ENCODE measurements around the gene ACTG2. TPM values are rescaled to one million over a fixed set of nuclear protein-coding genes. Genes with fewer than 3 reads are reported as not detected.

Gene ACTG2
- total RNA-seq, 1 donor from 2014 or later = 3.9 TPM

- intact Hi-C loops (cut with DNase I) = no loop called here
- no peak for DNase-seq (ENCODE audit: low spot score)
These were observed 60.0 kb downstream of the ACTG2 start for GRCh38 chr2:73952499-73953446.

DNA sequence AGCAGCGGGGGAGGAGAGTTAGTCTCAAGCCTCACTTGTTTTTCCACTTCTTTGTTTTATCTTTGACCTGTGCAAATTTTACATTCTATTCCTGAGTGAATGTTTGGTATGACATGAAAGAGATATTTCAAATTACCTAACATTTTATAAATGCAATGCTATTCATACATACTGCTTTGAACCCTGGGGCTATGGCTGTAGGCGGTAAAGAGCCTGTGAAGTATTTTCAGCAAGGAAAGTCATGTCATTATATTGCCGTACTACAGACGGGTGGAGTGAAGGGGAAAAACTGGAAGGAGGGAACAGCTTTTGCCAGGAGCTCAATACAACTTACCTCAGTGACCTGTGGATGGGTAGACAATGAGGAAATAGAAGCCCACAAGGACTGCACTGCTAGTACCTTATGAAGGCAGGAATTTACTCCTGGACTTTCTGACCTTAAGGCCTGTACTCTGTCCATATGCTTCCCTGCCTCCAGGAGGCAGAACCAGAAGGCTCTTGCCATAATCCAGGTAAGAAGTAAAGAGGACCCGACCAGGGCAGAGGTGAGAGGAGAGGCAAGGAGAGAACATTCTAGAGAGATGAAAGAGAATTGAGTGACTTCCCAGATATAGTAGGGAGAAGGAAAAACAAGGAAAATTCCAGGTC lies 63.5 kb downstream of the ACTG2 start:
- DNase-seq (ENCODE audit: low spot score) = no peak
- intact Hi-C loops (cut with DNase I) = no loop called here

GRCh38 chr2:73961274-73961673 lies 68.5 kb downstream of the ACTG2 start:
- intact Hi-C loops (cut with DNase I) = no loop called here
- no peak for DNase-seq (ENCODE audit: low spot score)

DNA sequence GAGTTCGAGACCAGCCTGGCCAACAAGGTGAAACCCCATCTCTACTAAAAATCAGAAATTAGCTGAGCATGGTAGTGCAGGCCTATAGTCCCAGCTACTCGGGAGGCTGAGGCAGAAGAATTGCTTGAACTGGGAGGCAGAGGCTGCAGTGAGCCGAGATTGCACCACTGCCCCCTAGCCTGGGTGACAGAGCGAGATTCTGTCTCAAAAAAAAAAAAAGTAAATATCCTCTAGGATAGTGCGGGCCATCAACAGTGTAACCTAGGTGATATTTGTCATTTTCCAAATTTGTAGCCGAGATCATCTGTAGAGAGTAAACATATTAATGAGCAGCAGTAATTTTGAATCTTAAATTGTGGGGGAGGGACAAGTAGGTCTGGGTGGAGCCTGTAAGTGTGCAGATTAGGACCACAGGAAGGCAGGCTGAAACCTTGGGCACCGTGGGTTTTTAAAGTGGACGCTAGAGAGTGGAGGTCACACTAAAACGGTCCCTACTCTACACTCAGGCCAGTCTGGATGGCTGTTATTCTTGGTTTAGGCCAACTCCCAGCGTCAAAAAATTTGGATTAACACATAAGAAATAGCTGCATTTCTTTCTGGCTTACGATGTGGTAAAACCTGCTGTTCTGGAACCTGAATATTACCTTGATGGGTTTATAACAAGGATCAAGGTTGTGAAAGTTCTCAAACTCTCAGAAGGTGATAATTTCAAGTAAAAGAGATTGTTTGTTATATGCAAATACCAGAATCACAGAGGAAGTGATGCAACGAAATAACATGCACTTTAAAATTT lies 69.2 kb downstream of the ACTG2 start:
- DNase-seq (ENCODE audit: low spot score) = no peak
- intact Hi-C loops (cut with DNase I) = no loop called here

DNA sequence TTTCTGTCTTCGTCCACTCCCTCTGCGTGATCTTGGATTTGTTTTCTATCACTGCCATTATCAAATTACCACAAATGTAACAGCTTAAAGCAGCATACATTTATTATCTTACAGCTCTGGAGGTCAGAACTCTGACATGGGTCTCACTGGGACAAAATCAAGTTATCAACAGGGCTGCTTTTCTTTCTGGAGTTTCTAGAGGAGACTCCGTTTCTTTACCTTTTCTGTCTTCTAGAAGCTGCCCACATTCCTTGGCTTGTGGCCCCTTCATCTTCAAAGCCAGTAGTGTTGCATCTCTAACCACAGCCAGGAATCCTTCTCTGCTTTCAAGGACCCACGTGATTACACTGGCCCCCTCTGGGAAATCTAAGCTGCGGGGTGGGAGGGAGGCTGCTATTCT lies 70.0 kb downstream of the ACTG2 start:
- no peak for DNase-seq (ENCODE audit: low spot score)
- intact Hi-C loops (cut with DNase I) = no loop called here

GRCh38 chr2:73963385-73964120 lies 70.7 kb downstream of the ACTG2 start:
- intact Hi-C loops (cut with DNase I) = no loop called here
- no peak for DNase-seq (ENCODE audit: low spot score)

DNA sequence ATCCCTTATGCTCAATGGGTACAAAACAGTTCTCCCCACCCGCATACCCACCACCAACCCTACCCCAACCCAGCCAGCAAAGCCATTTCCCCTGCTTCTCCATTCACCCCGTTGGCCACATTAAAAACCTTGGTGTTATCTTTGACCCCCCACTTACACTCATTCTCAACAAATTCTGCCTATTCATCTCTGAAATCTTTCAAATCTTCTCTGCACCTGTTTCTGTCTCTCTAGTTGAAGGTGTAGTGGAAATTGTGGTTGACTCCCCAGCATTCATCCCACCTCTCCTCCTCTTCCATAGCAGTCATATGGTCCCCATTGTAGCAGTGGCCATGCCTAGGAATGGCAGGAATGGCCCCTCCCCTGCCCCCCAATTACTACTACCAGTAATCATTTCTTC lies 71.4 kb downstream of the ACTG2 start:
- no peak for DNase-seq (ENCODE audit: low spot score)
- intact Hi-C loops (cut with DNase I) = no loop called here

- no peak for DNase-seq (ENCODE audit: low spot score)
- intact Hi-C loops (cut with DNase I) = no loop called here
These were observed 72.2 kb downstream of the ACTG2 start for GRCh38 chr2:73965053-73965452.

DNA sequence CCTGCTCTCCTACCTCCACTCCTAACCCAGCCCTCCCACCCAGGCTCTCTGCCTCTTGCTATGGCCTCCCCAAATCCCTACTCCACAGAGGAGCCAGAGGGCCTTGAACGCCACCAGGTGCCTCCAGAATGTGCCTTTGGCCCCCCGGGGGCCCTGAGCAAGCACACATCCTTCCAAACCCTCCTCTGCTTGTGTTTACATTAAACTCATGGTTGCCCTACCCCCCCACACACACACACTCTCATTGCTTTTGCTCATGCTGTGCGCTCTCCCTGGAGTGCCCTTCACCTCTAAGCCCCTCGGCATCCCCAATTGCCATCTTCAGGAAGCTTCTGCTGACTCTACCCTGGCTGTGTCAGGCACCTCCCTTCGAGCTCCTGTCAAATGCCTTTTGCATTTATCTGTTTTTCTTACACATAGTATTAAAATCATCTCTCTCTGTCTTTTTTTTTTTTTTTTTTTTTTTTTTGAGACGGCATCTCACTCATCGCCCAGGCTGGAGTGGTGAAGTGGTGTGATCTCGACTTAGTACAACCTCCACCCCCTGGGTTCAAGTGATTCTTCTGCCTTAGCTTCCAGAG lies 75.6 kb downstream of the ACTG2 start:
- DNase-seq (ENCODE audit: low spot score) = no peak
- intact Hi-C loops (cut with DNase I) = no loop called here

GRCh38 chr2:73969356-73969755 lies 76.5 kb downstream of the ACTG2 start:
- intact Hi-C loops (cut with DNase I) = no loop called here
- no peak for DNase-seq (ENCODE audit: low spot score)

Other genes starting within 250 kb of the ACTG2 start
- 14.7 TPM for gene TPRKB, start 155.7 kb upstream of the ACTG2 start, total RNA-seq
- 10.9 TPM for gene DUSP11, start 112.9 kb upstream of the ACTG2 start, total RNA-seq
- not detected for gene C2orf78, start 108.8 kb upstream of the ACTG2 start, total RNA-seq
- gene STAMBP, start 64.0 kb upstream of the ACTG2 start, total RNA-seq = 37.4 TPM
- 23.7 TPM for gene DGUOK, start 33.9 kb downstream of the ACTG2 start, total RNA-seq
- 3.7 TPM for gene TET3, start 91.9 kb downstream of the ACTG2 start, total RNA-seq